GM21576 (cell line): ENCODE data around the gene SLC4A3.

Experiments
- ATAC-seq: cut with Tn5 transposase; IDR thresholded peaks from one replicate; pipeline ENCODE4 v1.9.1; 2021; ENCODE audit warnings: mild to moderate bottlenecking, moderate library complexity; ENCODE audit not compliant: unreplicated experiment

The SLC4A3 gene

GRCh38 chr2:219632760-219633105 is 5.3 kb downstream of the SLC4A3 start:
- no peak for ATAC-seq

GRCh38 chr2:219633276-219634065 is 6.0 kb downstream of the SLC4A3 start:
- ATAC-seq, result no peak

GRCh38 chr2:219634171-219634940 is 6.9 kb downstream of the SLC4A3 start:
- no peak for ATAC-seq

GRCh38 chr2:219634951-219635751 is 7.7 kb downstream of the SLC4A3 start:
- no peak for ATAC-seq

- ATAC-seq, result no peak
These were observed 8.9 kb downstream of the SLC4A3 start for GRCh38 chr2:219636144-219636915.

- no peak for ATAC-seq
These were observed 9.8 kb downstream of the SLC4A3 start for GRCh38 chr2:219636941-219637841.

GRCh38 chr2:219637842-219638185 is 10.4 kb downstream of the SLC4A3 start:
- no peak for ATAC-seq

GRCh38 chr2:219638217-219638947 is 11.0 kb downstream of the SLC4A3 start:
- ATAC-seq, result no peak

GRCh38 chr2:219638948-219639755 is 11.7 kb downstream of the SLC4A3 start:
- ATAC-seq, result no peak

GRCh38 chr2:219641390-219642068 is 14.1 kb downstream of the SLC4A3 start:
- no peak for ATAC-seq

- no peak for ATAC-seq
These were observed 14.6 kb downstream of the SLC4A3 start for GRCh38 chr2:219642069-219642454.

GRCh38 chr2:219642465-219643083 is 15.1 kb downstream of the SLC4A3 start:
- ATAC-seq, result peak; percentile 97

- no peak for ATAC-seq
These were observed 15.6 kb downstream of the SLC4A3 start for GRCh38 chr2:219643084-219643473.

GRCh38 chr2:219643788-219644398 is 16.5 kb downstream of the SLC4A3 start:
- ATAC-seq, result no peak

- no peak for ATAC-seq
These were observed 17.5 kb downstream of the SLC4A3 start for GRCh38 chr2:219644801-219645480.
